Measurements from ENCODE around the gene ZFR2.

GRCh38 chr19:3836887-3837286 lies 32.0 kb downstream of the ZFR2 start:
- TF ChIP-seq EZH2phosphoT487 (IDR thresholded peaks at IDR 0.05; ENCODE audit: borderline replicate concordance, low read length): no peak
- no peak for TF ChIP-seq CTCF (IDR thresholded peaks at IDR 0.05; ENCODE audit: low read depth, low read length, poor library complexity, severe bottlenecking)
